ENCODE measurements around the gene RASSF7. TPM values are rescaled to one million over a fixed set of nuclear protein-coding genes. Genes with fewer than 3 reads are reported as not detected.
A peak's percentile ranks its signal among the peaks of the same experiment; 100 is the strongest.

RASSF7 gene
- total RNA-seq, 2 donors from 2014 or later: 7.3 to 20.6 TPM

DNA sequence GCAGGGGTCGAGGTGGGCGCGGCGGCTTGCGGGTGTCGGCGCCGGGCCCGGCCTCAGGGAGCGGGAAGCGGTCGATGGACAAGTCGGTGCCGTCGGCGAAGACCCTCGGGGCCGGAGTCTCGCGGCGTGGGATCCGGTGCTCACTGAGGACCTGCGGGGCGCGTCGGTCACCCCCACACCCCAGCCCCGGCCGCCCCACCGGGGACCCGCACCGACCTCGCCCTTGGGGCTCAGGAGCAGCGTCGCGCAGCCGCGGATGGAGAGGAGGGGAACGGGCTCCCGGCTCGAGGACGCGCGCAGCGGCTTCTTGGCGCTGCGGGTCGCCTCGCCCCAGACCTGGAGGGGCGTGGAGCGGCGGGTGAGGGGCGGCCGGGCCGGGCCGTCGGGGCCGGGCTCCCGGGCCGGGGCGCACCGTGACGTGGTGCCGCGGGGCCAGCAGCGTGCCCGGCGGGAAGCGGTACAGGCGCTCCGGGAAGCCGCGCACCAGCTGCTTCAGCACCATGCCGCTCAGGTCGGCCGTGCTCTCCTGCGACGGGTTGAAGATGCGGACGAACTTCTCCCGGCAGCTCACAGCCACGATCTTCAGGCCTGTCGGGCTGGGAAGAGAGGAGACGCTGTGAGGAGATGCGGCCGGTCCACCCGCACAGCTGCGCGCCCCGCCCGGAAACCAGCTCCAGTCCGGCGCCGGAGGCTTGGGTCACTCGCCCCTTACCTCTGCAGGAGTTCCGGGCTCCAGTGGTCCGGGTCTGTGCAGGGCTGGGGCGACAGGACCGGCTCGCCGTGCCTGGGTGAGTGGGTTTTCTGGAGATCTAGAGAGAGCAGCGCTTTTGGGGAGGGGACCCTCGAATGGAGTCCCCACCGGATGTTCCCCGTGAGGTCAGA, 4.7 kb upstream of the RASSF7 start:
- Histone ChIP-seq H3K27ac (no peak overlapping the region), H3K4me3 (peak overlapping the region; percentile 60)

DNA sequence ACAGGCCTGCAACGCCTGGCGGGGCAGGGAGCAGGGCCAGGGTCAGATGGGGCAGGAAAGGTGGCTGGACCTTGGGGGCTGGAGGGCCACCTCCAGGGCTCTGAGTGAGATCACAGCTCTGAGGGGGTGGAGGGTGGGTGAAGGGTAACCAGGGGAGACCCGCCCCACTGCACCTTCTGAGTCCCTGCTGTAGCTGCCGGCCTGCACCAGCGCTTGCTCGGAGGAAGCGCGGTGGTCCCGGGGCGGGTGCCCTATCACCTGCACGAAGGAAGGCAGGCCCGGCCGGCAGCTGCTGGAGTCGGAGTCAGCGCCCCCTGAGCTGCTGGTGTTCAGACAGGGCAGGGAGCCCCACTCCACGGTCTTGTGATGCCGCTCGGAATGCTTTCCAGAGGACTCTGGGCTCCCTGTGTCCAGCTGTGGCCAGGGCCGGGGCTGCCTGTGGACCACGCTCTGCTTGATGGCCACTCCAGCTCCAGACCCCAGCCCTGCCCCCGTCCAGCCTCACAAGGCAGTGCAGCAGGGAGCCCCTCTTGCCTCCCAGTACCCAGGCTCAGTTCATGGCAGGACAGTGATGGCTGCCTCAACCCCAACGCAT, 4.0 kb upstream of the RASSF7 start:
- H3K27me3 ChIP-seq (replicated peaks; ENCODE audit: insufficient read depth): peaks cover 4% of the 10 kb centered on the region
- TF ChIP-seq, protein P1, sequence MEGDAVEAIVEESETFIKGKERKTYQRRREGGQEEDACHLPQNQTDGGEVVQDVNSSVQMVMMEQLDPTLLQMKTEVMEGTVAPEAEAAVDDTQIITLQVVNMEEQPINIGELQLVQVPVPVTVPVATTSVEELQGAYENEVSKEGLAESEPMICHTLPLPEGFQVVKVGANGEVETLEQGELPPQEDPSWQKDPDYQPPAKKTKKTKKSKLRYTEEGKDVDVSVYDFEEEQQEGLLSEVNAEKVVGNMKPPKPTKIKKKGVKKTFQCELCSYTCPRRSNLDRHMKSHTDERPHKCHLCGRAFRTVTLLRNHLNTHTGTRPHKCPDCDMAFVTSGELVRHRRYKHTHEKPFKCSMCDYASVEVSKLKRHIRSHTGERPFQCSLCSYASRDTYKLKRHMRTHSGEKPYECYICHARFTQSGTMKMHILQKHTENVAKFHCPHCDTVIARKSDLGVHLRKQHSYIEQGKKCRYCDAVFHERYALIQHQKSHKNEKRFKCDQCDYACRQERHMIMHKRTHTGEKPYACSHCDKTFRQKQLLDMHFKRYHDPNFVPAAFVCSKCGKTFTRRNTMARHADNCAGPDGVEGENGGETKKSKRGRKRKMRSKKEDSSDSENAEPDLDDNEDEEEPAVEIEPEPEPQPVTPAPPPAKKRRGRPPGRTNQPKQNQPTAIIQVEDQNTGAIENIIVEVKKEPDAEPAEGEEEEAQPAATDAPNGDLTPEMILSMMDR (IDR thresholded peaks at IDR 0.05): no peak
- peaks cover 19 to 30% of the 10 kb centered on the region in 2 donors for H3K4me1 ChIP-seq (ENCODE audit: control insufficient read depth in 1 of 2, low read depth in 2 of 2)
- DNase-seq (ENCODE audit: low spot score) (no peak), ATAC-seq (ENCODE audit: insufficient number of reproducible peaks, low FRiP score, low read depth) (no peak)
- no peak overlapping the region for H3K4me3 ChIP-seq
- H3K36me3 ChIP-seq: no peaks in the 10 kb centered on the region
- H3K27ac ChIP-seq: no peak overlapping the region
- H3K9me3 ChIP-seq: no peaks in the 10 kb centered on the region

More for the DNA sequence above, 4.7 kb upstream of the RASSF7 start:
- no peaks in the 10 kb centered on the region for H3K36me3 ChIP-seq
- peaks cover 4% of the 10 kb centered on the region for H3K27me3 ChIP-seq (replicated peaks; ENCODE audit: insufficient read depth)
- peaks cover 13 to 23% of the 10 kb centered on the region in 2 donors for H3K4me1 ChIP-seq (ENCODE audit: control insufficient read depth in 1 of 2, low read depth in 2 of 2)
- DNase-seq (ENCODE audit: low spot score) (no peak), ATAC-seq (ENCODE audit: insufficient number of reproducible peaks, low FRiP score, low read depth) (no peak)
- TF ChIP-seq, protein P1 (IDR thresholded peaks at IDR 0.05): no peak
- H3K9me3 ChIP-seq: no peaks in the 10 kb centered on the region

DNA sequence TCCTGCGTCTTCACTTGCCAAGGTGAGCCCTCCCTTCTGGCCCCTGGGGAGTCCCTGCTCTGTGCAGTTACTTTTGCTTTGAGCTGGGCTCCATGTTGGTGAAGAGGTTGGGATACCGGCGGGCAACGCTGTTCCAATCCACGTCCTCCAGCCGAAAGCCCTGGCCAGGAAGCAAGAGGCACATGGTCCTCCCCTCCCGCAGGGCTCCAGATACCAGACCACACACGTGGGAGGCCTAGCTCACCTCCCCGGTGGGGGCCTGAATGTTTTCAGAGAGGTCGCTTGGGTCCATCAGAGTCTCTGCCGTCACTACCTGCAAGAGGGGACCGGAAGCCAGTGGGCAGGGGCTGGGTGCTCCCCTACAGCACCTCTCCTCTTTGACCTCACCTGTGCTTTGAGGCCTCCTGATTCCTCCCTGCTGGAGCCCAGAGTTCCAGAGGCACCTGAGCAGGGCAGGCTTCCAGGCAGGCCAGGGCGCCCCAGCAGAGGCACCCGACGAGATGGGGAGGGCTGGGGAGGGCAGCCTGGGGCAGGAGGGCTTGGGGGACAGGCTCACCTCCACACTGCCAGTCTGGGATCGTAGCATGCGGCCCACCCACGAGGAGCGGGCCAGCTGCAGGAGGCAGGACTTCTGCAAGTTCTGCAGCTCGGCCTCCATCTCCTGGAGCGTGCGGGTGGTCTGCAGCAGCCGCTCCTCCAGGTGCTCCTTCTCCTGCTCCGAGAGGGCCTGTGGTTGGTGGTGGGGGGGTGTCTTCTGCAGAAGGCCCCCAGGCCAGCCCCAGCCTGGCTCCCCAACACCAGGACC, 3.2 kb upstream of the RASSF7 start:
- Histone ChIP-seq H3K27me3 (replicated peaks; ENCODE audit: insufficient read depth) (peaks cover 4% of the 10 kb centered on the region), H3K36me3 (no peaks in the 10 kb centered on the region), H3K9me3 (no peaks in the 10 kb centered on the region), H3K4me1 (ENCODE audit: control insufficient read depth in 1 of 2, low read depth in 2 of 2) (peaks cover 20 to 31% of the 10 kb centered on the region in 2 donors), H3K4me3 (no peak overlapping the region), H3K27ac (no peak overlapping the region)
- DNase-seq (ENCODE audit: low spot score) (no peak), ATAC-seq (ENCODE audit: insufficient number of reproducible peaks, low FRiP score, low read depth) (no peak)
- TF ChIP-seq, protein P1 (IDR thresholded peaks at IDR 0.05): no peak

- no peaks in the 10 kb centered on the region for H3K9me3 ChIP-seq
- H3K27me3 ChIP-seq (replicated peaks; ENCODE audit: insufficient read depth): peaks cover 4% of the 10 kb centered on the region
- TF ChIP-seq, protein P1 (IDR thresholded peaks at IDR 0.05): no peak
- H3K4me1 ChIP-seq (ENCODE audit: control insufficient read depth in 1 of 2, low read depth in 2 of 2): peaks cover 20 to 31% of the 10 kb centered on the region in 2 donors
- H3K36me3 ChIP-seq: no peaks in the 10 kb centered on the region
- ATAC-seq (ENCODE audit: insufficient number of reproducible peaks, low FRiP score, low read depth): no peak
- no peak overlapping the region for H3K4me3 ChIP-seq
- no peak for DNase-seq (ENCODE audit: low spot score)
- no peak overlapping the region for H3K27ac ChIP-seq
These were observed 2.3 kb upstream of the RASSF7 start for GRCh38 chr11:558503-558902.
